SJCRH30 (cell line): ENCODE measurements around the gene ZBTB44. TPM values are rescaled to one million over a fixed set of nuclear protein-coding genes. Genes with fewer than 3 reads are reported as not detected.

Experiments
- DNase-seq, 2 experiments: peaks; one replicate each; pipeline ENCODE4 v3.0.0-alpha.2; 2015 to 2020
- H3K27ac ChIP-seq: fragments of 250-450 bp; sonication (Bioruptor Pico); 2 replicates; pipeline ENCODE4 v1.5.1; 2020; ENCODE audit warnings: mild to moderate bottlenecking, moderate library complexity
- H3K27me3 ChIP-seq: fragments of 250-450 bp; sonication (Bioruptor Pico); 2 replicates; pipeline ENCODE4 v1.5.1; 2020; ENCODE audit warnings: mild to moderate bottlenecking, moderate library complexity
- H3K36me3 ChIP-seq: fragments of 250-450 bp; sonication (Bioruptor Pico); 2 replicates; pipeline ENCODE4 v1.5.1; 2020; ENCODE audit warnings: mild to moderate bottlenecking, moderate library complexity
- H3K4me1 ChIP-seq: fragments of 250-450 bp; sonication (Bioruptor Pico); 2 replicates; pipeline ENCODE4 v1.5.1; 2020; ENCODE audit warnings: mild to moderate bottlenecking, moderate library complexity
- H3K4me3 ChIP-seq: fragments of 250-450 bp; sonication (Bioruptor Pico); 2 replicates; pipeline ENCODE4 v1.5.1; 2020; ENCODE audit warnings: mild to moderate bottlenecking, moderate library complexity
- H3K9me3 ChIP-seq: fragments of 250-450 bp; sonication (Bioruptor Pico); replicated peaks from 2 replicates; pipeline ENCODE4 v1.5.1; 2020; ENCODE audit warnings: mild to moderate bottlenecking, moderate library complexity
- total RNA-seq: library from RNA; depleted of rRNA; stranded (reverse); fragments of >200 nt; shearing (Covaris generic); gene quantifications from 2 replicates; pipeline ENCODE4 v1.2.3, GENCODE V29; 2014; rRNA removed

ZBTB44 gene
- total RNA-seq, 1 experiment from 2014 or later = 30.3 TPM

DNA sequence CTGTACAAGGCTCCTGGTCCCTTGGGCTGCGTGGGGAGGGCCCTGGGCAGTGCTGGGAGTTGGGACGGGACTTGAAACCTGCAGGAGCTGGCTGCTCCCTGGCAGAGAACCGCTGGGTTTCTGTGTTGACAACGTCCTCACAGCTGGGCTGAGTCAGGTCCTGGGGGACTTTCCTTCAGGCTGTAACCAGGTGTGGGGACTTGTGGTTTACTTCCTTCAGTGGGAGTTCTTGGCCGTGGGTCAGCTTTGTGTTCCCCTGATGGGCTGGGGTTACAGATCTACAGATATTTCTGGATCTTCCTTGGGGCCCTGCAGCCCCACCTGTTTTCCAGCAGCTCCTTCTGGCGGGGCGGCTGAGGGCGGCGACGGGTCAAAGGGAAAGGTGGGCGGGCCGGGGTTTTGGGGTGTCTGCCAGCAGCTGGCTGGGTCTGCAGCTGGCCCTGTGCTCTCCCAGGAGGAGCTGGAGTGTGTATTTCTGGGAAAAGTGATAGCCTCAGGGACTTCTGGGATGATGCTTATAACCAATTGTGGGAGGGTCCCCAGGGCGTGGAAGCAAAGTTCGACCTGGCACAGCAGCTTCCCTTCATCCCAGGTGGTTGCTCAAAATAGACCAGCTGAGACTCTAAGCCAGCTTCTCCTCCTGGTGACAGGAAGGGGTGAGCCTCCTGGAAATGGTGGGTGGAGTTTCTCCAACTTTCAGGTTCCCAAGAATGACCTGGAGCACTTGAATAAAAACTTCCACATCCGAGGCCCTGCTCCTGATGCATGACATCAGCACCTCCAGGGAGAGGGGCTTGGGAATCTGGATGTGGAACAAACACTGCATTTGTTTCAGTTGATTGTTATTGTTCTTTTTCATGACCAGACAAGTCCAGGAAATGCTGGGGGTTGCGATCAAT is 136.0 kb downstream of the ZBTB44 start:
- Histone ChIP-seq H3K9me3 (no peaks in the 10 kb centered on the region), H3K27me3 (no peaks in the 10 kb centered on the region), H3K36me3 (no peaks in the 10 kb centered on the region), H3K27ac (no peak overlapping the region), H3K4me3 (no peak overlapping the region), H3K4me1 (peaks cover 18% of the 10 kb centered on the region)
- peak; percentile 43 to 53 for DNase-seq

DNA sequence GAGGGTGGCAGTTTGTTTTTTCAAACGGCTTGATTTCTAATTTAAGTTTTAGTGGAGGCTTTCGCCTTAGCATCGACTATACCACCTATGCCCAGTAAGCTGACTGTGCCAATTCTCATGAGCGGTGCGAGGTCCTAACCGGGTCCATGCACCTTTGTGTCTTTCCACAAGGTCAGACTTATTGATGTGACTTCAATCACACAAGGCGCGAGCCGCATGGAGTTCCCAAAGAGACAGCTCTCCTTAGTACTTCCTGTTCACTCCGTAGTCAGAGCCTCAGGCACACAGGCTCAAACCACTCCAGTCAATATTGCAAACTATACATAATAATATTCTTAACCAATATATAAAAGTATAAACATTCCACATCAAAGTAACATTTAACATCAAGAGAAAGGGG is 136.9 kb downstream of the ZBTB44 start:
- Histone ChIP-seq H3K4me1 (peaks cover 18% of the 10 kb centered on the region), H3K27ac (no peak overlapping the region), H3K36me3 (no peaks in the 10 kb centered on the region), H3K9me3 (no peaks in the 10 kb centered on the region), H3K4me3 (no peak overlapping the region), H3K27me3 (no peaks in the 10 kb centered on the region)
- no peak for DNase-seq

Other genes starting within 250 kb of the ZBTB44 start
- 76.1 and 83.1 TPM in 2 replicates for gene APLP2, start 245.0 kb downstream of the ZBTB44 start, total RNA-seq
- gene ST14, start 155.1 kb downstream of the ZBTB44 start, total RNA-seq = 0.10 TPM in 1 of 2 replicates, not detected in the other
- 0.05 TPM in 1 of 2 replicates, not detected in the other for gene ADAMTS8, start 113.7 kb upstream of the ZBTB44 start, total RNA-seq
- gene ADAMTS15, start 133.7 kb upstream of the ZBTB44 start, total RNA-seq = 6.9 and 7.9 TPM in 2 replicates